ENCODE data around the gene HSPA1A. TPM values are rescaled to one million over a fixed set of nuclear protein-coding genes. Genes with fewer than 3 reads are reported as not detected.
"Not testable (repeated sequence)": the region's sequence is repeated elsewhere in the genome, so short reads cannot be mapped to it uniquely, and the experiment has no call there.

Gene HSPA1A
- total RNA-seq, 2 experiments from 2014 or later = 89.8 to 92.7 TPM

DNA sequence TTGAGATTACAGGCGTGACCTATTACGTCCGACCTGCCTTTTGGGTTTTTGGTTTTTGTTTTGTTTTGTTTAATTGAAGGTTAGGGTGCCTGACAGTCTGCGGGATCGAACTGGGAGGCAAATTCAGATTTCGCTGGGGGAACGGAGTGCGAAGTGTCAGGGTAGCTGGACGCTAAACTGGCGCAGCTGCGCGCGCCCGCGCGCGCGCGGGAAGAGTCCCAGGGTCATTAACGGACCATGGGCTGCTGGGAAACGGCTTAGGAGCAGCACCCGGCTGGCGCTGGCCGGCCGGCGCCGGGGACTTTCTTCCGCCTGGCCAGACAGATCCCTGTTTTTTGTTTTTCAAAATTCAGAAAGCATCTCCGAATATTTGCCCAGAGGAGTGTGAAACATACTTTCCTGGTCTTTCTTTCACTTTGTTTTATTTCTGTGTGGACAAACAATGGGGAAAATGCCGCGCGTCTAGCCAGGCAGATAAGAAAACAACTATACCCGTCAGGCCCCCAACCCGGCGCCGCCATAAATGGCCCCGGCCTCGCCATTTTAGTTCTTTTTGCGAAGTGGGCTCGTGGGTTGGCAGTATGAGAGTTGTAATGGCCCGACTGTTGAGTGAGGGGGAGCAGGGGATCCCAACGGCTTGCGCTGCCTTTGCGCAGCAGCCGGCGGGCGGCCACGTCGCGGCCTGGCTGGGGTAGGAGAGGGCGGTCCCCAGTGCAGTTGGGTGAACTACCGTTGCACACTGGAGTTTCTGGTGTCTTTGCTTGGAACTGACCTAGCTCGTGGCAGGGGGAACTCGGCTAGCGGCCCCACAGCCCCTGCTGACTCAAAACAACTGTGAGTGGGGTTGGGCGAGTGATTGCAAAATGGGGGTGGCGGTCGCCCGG, 19.3 kb downstream of the HSPA1A start:
- peak; percentile 80 for DNase-seq
- H3K4me3 Mint-ChIP-seq = peak overlapping the region; percentile 97
- H3K4me1 Mint-ChIP-seq = peaks cover 45% of the 10 kb centered on the region
- CTCF ChIA-PET = interaction anchor here (0.6 to 2.1 kb wide), 6 partner anchors 9 to 108 kb away, joined by 3 to 5 read pairs (median 4); no protein-coding TSS in a partner anchor
- POLR2A ChIA-PET = interaction anchor here (1.1 kb wide), 1 partner anchor 95 kb away, joined by 7 read pairs; the partner anchor contains the start of gene MSH5
- H3K9me3 Mint-ChIP-seq = no peaks in the 10 kb centered on the region
- H3K27me3 Mint-ChIP-seq = no peaks in the 10 kb centered on the region
- peak overlapping the region; percentile 97 for H3K27ac Mint-ChIP-seq
- H3K36me3 Mint-ChIP-seq (ENCODE audit: low read depth) = peaks cover 53% of the 10 kb centered on the region

DNA sequence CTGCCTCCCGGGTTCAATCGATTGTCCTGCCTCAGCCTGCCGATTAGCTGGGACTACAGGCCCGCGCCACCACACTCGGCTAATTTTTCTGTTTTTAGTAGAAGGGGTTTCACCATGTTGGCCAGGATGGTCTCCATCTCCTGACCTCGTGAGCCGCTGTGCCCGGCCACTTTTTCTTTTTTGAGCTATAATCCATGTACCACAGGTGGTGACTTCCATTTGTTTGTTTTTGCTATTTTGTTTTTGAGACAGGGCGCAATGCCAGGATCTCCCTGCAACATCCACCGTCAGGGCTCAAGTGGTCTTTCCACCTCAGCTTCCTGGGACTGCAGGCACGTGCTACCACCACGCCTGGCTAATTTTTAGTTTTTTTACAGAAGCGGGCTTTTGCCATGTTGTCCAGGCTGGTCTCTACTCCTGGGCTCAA, 20.7 kb downstream of the HSPA1A start:
- Mint-ChIP-seq H3K4me3 (peak overlapping the region; percentile 97), H3K27ac (peak overlapping the region; percentile 97), H3K27me3 (no peaks in the 10 kb centered on the region), H3K9me3 (no peaks in the 10 kb centered on the region), H3K36me3 (ENCODE audit: low read depth) (peaks cover 53% of the 10 kb centered on the region), H3K4me1 (peaks cover 42% of the 10 kb centered on the region)
- POLR2A ChIA-PET = no interaction called here
- no peak for DNase-seq
- CTCF ChIA-PET = interaction anchor here (0.6 to 2.1 kb wide), 4 partner anchors 8 to 98 kb away, joined by 3 to 5 read pairs (median 4); no protein-coding TSS in a partner anchor

DNA sequence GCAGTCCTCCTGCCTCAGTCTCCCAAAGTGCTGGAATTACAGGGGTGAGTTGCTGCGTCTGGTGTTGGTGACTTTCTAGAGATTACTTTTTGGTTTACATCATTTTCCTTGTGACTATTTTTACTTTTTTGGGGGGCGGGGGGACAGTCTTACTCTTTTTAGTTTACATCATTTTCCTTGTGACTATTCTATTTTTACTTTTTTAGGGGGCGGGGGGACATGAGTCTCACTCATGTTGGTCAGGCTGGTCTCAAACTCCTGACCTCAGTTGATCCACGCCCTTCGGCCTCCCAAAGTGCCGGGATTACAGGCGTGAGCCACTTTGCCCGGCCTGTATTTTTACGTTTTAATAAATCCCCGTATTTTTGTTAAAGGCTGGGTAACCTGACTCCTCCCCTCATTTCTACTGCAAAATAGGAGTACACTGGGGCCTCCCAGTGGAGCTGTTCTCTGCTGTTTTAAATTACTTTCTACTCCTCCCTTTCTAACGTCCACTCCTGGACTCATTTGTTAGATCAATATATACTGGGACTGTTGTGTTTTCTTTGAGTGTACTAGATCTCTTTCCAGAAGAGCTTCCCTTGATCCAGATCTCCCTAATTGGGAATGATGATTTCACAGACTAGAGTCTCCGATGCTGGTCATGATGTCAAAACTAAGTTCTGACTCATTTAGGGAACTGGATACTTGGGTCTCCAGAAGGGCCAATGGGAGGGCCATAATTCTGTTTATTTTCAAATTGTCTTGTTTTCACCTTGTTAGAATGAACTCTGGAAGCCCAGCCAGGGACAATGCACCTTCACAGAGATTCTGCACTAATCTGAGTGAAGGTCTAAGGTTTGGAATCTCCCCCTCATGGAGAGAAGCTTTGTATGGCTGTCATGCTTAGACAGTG, 21.4 kb downstream of the HSPA1A start:
- peak overlapping the region; percentile 97 for H3K27ac Mint-ChIP-seq
- peak overlapping the region; percentile 97 for H3K4me3 Mint-ChIP-seq
- peaks cover 36% of the 10 kb centered on the region for H3K4me1 Mint-ChIP-seq
- ChIA-PET CTCF (interaction anchor here (0.6 to 3.0 kb wide), 4 partner anchors 7 to 28 kb away, joined by 3 to 8 read pairs (median 4); partner anchors contain the start of genes HSPA1A, HSPA1L and NEU1), POLR2A (interaction anchor here (0.7 kb wide), 1 partner anchor 119 kb away, joined by 3 read pairs; no protein-coding TSS in a partner anchor)
- H3K36me3 Mint-ChIP-seq (ENCODE audit: low read depth) = peaks cover 55% of the 10 kb centered on the region
- H3K9me3 Mint-ChIP-seq = no peaks in the 10 kb centered on the region
- DNase-seq = no peak
- H3K27me3 Mint-ChIP-seq = no peaks in the 10 kb centered on the region

DNA sequence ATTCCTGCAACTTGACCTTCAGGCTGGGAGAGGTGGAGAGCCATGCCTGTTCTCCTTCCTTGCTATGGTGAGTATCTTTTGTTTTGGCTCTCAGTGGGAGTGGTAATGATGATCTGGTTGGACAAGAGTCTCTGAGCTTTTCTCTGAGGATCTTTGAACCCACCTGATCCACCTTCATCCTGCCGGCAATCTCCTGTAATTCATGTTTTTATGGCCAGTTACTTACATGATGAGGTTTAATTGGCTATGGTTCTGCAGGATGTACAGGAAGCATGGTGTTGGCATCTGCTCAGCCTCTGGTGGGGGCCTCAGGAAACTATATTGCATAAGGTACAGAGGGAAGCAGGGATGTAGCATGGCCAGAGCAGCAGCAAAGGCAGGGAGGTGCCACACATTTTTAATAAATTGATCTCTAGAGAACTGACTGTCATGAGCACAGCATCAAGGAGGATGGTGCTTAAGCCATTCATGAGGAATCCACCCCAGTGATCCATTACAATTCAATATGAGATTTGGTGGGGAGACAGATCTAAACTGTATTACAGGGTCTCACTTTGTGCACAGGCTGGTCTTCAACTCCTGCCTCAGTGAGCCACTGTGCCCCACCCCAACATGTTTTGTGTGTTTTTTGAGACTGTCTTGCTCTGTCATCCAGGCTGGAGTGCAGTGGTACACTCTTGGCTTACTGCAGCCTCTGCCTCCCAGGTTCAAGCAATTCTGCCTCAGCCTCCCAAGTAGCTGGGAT, 22.2 kb downstream of the HSPA1A start:
- POLR2A ChIA-PET = interaction anchor here (0.7 kb wide), 1 partner anchor 120 kb away, joined by 3 read pairs; no protein-coding TSS in a partner anchor
- no peaks in the 10 kb centered on the region for H3K9me3 Mint-ChIP-seq
- peak overlapping the region; percentile 97 for H3K27ac Mint-ChIP-seq

DNA sequence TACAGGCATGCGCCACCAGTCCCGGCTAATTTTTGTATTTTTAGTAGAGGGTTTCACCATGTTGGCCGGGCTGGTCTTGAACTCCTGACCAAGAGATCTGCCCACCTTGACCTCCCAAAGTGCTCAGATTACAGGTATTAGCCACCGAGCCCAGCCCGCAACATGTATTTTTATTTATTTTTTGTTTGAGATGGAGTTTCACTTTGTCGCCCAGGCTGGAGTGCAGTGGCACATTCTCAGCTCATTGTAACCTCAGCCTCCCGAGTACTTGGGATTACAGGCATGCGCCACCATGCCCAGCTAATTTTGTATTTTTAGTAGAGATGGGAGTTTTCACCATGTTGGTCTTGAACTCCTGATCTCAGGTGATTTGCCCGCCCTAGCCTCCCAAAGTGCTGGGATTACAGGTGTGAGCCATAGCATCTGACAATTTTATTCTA, 22.8 kb downstream of the HSPA1A start:
- DNase-seq, H3K9me3 Mint-ChIP-seq, H3K27me3 Mint-ChIP-seq, H3K27ac Mint-ChIP-seq: not testable (repeated sequence)
- Mint-ChIP-seq H3K4me1 (peaks cover 34% of the 10 kb centered on the region), H3K4me3 (peak overlapping the region; percentile 97), H3K36me3 (ENCODE audit: low read depth) (peaks cover 55% of the 10 kb centered on the region)
- ChIA-PET POLR2A (interaction anchor here (0.6 to 0.7 kb wide), 2 partner anchors 100 to 181 kb away, joined by 3 read pairs; no protein-coding TSS in a partner anchor), CTCF (interaction anchor here (0.6 to 3.0 kb wide), 6 partner anchors 9 to 159 kb away, joined by 3 to 9 read pairs (median 4); partner anchors contain the start of genes DDAH2, LSM2 and NEU1)

More for the DNA sequence above, 22.2 kb downstream of the HSPA1A start:
- H3K27me3 Mint-ChIP-seq = no peaks in the 10 kb centered on the region
- peak overlapping the region; percentile 97 for H3K4me3 Mint-ChIP-seq
- peaks cover 34% of the 10 kb centered on the region for H3K4me1 Mint-ChIP-seq
- H3K36me3 Mint-ChIP-seq (ENCODE audit: low read depth) = peaks cover 55% of the 10 kb centered on the region
- no peak for DNase-seq
- CTCF ChIA-PET = interaction anchor here (0.6 to 3.0 kb wide), 4 partner anchors 22 to 108 kb away, joined by 3 to 8 read pairs (median 4); partner anchors contain the start of genes DDAH2, HSPA1A, HSPA1L and LSM2

DNA sequence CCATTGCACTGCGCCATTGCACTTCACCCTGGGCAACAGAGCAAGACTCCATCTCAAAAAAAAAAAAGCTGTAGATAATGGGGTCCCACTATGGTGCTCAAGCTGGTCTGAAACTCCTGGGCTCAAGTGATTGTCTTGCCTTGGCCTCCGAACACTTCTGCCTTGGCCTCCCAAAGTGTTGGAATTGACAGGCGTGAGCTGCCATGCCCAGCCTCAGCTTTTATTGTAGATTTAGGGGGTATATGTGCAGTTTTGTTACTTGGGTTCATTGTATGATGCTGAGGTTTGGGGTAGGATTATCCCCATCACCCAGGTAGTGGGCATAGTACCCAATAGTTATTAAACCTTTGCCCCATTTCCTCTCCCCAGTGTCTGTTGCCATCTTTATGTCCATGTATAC, 23.6 kb downstream of the HSPA1A start:
- DNase-seq = no peak
- no peaks in the 10 kb centered on the region for H3K27me3 Mint-ChIP-seq
- H3K27ac Mint-ChIP-seq = peak overlapping the region; percentile 46
- H3K4me3 Mint-ChIP-seq = peak overlapping the region; percentile 32
- H3K9me3 Mint-ChIP-seq = no peaks in the 10 kb centered on the region
- peaks cover 55% of the 10 kb centered on the region for H3K36me3 Mint-ChIP-seq (ENCODE audit: low read depth)
- ChIA-PET CTCF (interaction anchor here (0.9 to 3.0 kb wide), 8 partner anchors 10 to 160 kb away, joined by 3 to 9 read pairs (median 4); partner anchors contain the start of genes DDAH2 and NEU1), POLR2A (interaction anchor here (0.6 to 0.7 kb wide), 2 partner anchors 101 to 182 kb away, joined by 3 read pairs; no protein-coding TSS in a partner anchor)
- peaks cover 33% of the 10 kb centered on the region for H3K4me1 Mint-ChIP-seq

DNA sequence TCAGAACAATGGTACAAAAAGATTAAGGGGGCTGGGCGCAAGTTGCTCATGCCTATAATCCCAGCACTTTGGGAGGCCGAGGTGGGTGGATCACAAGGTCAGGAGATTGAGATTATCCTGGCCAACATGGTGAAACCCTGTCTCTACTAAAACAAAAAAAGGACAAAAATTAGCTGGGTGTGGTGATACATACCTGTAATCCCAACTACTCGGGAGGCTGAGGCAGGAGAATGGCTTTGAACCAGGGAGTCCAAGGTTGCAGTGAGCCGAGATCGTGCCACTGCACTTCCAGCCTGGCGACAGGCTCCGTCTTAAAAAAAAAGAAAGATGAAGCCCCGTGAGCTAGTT, 24.4 kb downstream of the HSPA1A start:
- CTCF ChIA-PET = interaction anchor here (0.6 to 3.0 kb wide), 7 partner anchors 9 to 149 kb away, joined by 3 to 9 read pairs (median 4); partner anchors contain the start of gene NEU1
- peaks cover 30% of the 10 kb centered on the region for H3K4me1 Mint-ChIP-seq
- H3K9me3 Mint-ChIP-seq, POLR2A ChIA-PET, DNase-seq, H3K27me3 Mint-ChIP-seq, H3K27ac Mint-ChIP-seq, H3K4me3 Mint-ChIP-seq: not testable (repeated sequence)
- H3K36me3 Mint-ChIP-seq (ENCODE audit: low read depth) = peaks cover 55% of the 10 kb centered on the region

DNA sequence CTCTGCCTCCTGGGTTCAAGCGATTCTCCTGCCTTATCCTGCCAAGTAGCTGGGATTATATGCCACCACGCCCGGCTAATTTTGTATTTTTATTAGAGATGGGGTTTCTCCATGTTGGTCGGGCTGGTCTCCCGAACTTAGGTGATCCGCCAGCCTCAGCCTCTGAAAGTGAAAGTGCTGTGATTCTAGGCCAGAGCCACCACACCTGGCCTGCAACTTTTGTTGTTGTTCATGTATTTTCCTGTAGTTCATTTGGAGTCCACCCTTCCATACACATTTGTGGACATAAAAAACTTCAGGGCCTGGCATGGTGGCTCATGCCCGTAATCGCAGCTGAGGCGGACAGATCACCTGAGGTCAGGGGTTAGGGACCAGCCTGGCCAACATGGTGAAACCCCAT, 26.7 kb downstream of the HSPA1A start:
- Mint-ChIP-seq H3K9me3 (no peaks in the 10 kb centered on the region), H3K36me3 (ENCODE audit: low read depth) (peaks cover 36% of the 10 kb centered on the region), H3K27me3 (no peaks in the 10 kb centered on the region), H3K27ac (peak overlapping the region; percentile 19), H3K4me1 (peaks cover 19% of the 10 kb centered on the region), H3K4me3 (no peak overlapping the region)
- DNase-seq = no peak
- ChIA-PET CTCF (interaction anchor here (1.3 kb wide), 1 partner anchor 148 kb away, joined by 3 read pairs; no protein-coding TSS in a partner anchor), POLR2A (no interaction called here)

DNA sequence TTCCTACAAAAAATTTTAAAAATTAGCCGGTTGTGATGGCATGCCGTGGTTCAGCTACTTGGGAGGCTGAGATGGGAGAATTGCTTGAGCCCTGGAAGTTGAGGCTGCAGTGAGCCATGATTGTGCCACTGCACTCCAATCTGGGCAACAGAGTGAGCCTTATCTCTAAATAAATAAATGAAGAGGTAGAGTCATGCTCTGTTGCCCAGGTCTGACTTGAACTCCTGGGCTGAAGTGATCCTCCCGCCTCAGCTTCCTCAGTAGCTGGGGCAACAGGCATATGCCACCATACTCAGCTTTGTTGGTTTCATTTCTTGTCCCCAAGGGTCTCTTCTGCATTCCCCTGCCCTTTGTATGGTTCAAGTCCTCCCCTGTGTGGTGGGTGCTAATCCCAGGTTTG, 29.2 kb downstream of the HSPA1A start:
- Mint-ChIP-seq H3K36me3 (ENCODE audit: low read depth) (peaks cover 16% of the 10 kb centered on the region), H3K27ac (no peak overlapping the region), H3K9me3 (no peaks in the 10 kb centered on the region), H3K27me3 (no peaks in the 10 kb centered on the region), H3K4me3 (no peak overlapping the region), H3K4me1 (peaks cover 3% of the 10 kb centered on the region)
- CTCF ChIA-PET = interaction anchor here (0.5 to 1.6 kb wide), 3 partner anchors 9 to 222 kb away, joined by 3 to 5 read pairs (median 4); partner anchors contain the start of gene VWA7
- no peak for DNase-seq
- POLR2A ChIA-PET = no interaction called here

DNA sequence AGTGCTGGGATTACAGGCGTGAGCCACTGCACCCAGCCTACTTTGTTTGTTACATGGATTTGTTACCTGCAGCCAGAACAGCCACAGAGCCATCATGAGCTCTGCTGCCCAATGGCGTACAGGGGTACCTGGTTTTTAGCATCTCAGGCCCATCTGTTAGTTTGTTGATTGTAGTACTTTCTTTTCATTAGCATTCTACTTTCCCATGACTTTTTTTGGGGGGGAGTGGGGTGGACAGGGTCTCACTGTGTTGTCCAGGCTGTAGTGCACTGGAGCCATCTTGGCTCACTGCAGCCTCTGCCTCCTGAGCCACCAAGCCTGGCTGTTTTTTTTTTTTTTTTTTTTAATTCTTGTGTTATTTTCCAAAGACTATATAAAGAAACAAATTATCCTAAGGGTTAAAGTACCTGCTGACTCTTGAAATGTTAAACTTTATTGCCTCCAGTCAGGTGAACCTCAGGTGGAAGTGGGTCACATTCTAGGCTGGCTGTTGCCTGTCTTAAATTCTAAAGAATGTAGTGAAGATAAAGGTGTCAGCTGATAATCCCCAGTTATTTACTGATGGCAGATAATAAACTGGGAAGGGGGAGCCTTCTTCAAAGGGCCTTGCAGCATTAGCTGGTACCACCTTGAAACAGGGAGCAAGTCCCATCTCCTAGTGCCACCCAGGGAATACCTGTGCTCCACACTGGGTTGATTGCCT, 32.1 kb downstream of the HSPA1A start:
- Mint-ChIP-seq H3K4me1 (no peaks in the 10 kb centered on the region), H3K4me3 (no peak overlapping the region), H3K27ac (no peak overlapping the region), H3K36me3 (ENCODE audit: low read depth) (no peaks in the 10 kb centered on the region), H3K9me3 (peaks cover under 1% of the 10 kb centered on the region), H3K27me3 (no peaks in the 10 kb centered on the region)
- no peak for DNase-seq
- POLR2A ChIA-PET = no interaction called here
- CTCF ChIA-PET = interaction anchor here (0.6 kb wide), 1 partner anchor 9 kb away, joined by 3 read pairs; no protein-coding TSS in a partner anchor

Data from activated CD4-positive, alpha-beta T cell treated with anti-CD3 and anti-CD28 coated beads, Interleukin-2, amount 10 ng/mL, durations not matched to agents 7 days and 5 days (primary cell).